Hematopoietic multipotent progenitor cell (in vitro differentiated cells): ENCODE measurements around the gene KRTAP1-1. TPM values are rescaled to one million over a fixed set of nuclear protein-coding genes. Genes with fewer than 3 reads are reported as not detected.
"Not testable (repeated sequence)": the region's sequence is repeated elsewhere in the genome, so short reads cannot be mapped to it uniquely, and the experiment has no call there.

ENCODE experiments used
- DNase-seq, 3 donors: peaks; one replicate each; pipeline ENCODE4 v3.0.0-alpha.2; 2011 to 2015; ENCODE audit warnings: low read depth in 2 of 3, low spot score in 2 of 3
- small RNA-seq: library from RNA; depleted of rRNA; stranded (forward); fragments of <200 nt; gene quantifications from one replicate; pipeline ENCODE3, GENCODE V24; 2012
- total RNA-seq: library from RNA; depleted of rRNA; stranded (reverse); fragments of >200 nt; gene quantifications from one replicate; pipeline ENCODE4 v1.2.3, GENCODE V29; 2012

KRTAP1-1 gene
- total RNA-seq, 1 donor, result not detected

DNA sequence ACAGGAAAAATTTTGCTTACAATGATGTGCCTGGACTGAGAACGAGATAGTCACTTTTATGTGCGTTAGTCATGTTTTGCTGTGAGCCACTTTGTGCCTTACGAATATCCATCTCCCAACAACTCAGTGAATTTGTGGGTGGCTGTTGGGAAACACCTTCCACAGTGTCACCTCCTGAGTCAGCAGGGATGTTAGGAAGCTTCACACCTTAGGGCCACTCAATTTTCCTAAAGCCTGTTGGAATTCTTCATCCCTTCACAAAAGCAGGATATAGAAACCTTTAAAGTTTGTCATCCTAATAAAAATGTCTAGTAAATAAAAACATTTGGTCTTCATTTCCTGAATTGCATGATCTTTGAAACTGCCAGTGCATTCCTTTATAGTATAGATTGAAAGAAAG lies 28.1 kb downstream of the KRTAP1-1 start:
- DNase-seq, result no peak

DNA sequence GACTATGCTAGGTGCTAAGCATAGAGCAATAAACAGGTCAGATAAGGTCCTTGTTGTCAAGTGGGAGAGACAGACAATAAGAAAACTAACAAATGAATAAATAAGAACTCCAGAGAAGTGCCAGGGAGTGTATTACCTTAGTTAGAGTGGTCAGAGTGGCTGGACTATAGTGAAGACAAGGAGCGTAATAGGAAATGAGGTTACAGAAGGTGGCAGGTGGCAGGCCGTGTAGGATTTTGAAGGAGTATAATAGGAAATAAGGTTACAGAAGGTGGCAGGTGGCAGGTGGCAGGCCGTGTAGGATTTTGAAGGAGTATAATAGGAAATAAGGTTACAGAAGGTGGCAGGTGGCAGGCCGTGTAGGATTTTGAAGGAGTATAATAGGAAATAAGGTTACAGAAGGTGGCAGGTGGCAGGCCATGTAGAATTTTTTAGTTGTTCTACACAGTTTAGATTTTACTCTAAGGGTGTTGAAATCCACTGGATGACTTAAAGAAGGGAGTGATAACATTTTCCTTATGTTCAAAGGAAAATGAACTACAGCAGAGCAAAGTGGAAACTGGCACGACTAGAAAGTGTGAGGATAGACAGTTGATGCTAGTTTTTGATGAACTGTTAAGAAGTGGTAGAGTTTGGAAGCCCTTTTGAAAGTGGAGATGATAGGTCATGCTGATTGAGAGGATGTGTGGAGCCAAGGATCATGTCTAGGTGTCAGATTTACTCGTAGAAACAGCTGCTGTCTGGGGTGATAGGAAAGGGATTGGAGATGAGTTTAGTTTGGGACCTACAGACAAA lies 28.7 kb downstream of the KRTAP1-1 start:
- no peak for DNase-seq

DNA sequence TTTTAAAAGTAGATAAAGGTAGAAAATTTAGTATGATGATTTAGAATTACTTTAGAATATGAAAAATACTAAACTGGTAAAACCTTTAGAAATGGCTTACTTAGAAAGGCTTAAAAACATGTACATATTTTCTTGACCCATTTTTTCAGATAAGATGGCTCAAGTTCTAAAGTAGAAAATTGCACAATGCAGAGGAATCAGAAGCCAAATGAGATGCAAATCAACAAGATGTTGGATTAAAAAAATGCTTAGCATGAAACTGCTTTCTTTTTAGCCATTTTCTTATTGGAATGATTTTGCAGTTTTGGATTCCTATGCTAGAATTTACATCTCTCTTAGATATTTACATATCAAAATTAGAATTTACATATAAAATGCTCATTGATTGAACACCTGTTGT lies 30.8 kb downstream of the KRTAP1-1 start:
- no peak for DNase-seq

DNA sequence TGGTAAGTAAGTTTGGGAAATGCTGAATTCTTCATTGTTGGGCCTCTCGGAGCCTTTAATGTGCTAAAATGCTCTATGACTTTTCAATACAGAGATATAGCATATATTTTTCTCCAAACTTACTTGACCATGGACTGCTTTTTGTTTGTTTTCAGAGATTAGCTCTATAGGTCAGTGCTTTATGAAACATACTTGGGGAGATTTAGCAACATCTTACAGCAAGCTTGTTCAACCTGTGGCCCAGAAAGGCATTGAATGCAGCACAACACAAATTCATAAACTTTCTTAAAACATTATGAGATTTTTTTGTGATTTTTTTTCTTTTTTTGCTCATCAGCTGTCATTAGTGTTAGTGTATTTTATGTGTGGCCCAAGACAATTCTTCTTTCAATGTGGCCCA lies 31.3 kb downstream of the KRTAP1-1 start:
- DNase-seq, result no peak

DNA sequence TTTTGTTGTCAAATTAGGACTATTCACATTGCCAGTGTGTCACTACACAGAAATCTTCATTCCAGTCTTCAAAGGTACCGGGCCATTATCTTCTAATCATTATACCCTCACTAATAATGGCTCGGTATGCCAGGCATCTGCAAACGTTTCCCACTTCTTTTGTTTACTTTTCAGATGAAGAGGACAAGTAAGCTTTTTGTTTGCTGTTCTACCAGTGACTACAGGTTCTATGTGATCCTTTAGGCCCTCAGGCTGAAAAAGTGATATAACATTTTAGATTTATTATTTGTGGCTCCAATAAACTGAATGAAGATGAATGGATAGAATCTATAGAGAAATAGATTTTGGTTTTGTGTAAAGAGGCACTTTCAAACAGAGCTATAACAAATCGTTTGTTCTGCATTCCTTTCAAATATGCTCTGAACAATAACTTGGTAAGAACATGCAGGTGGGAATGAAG lies 31.9 kb downstream of the KRTAP1-1 start:
- DNase-seq, result no peak

- no peak for DNase-seq
These were observed 32.4 kb downstream of the KRTAP1-1 start, which contains the start of gene KRTAP3-1 for GRCh38 chr17:41008811-41009210. Gene KRTAP3-1 (minus strand): TSS chr17:41009128. CDS start chr17:41009074, 54 bp downstream.

DNA sequence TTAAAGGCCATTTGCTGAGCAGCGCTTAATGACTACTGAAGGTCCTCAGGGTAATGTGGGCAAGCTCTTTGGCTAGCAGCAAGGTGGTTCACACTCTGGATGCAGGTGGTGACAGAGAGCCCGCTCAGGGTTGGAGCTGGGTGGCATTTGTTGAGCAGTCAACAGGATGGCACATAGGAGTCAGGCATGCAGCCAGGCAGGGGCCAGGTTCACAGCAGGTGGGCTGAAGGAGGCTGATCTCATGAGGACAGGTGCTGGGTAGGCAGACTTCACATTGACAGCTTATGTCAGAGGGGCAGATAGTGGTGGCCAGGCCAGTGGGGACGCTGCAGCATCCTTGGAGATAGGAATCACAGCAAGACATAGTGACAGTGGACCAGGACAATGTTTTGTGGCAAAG lies 36.9 kb downstream of the KRTAP1-1 start:
- DNase-seq, result no peak

- no peak for DNase-seq
These were observed 37.3 kb downstream of the KRTAP1-1 start for GRCh38 chr17:41003926-41004325.

- DNase-seq, result no peak
These were observed 38.4 kb downstream of the KRTAP1-1 start for GRCh38 chr17:41002814-41003213.

DNA sequence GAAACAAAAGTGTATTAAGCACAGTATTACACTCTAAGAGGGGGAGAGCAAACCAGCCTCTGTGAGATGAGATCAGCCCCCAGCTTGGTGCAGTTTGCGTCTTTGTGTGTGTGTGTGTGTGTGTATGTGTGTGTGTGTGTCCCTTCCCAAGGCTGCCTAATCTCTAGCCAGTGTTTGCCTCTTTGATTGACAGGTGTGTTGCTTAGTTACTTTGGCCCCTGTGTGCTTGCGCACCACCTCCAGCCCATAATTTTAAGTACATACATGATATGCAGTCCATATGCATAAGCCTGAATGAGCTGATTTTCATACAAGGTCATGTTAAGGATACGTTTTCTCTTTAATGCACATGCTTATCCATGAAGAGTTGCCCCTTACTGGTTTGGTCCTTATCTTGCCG lies 39.5 kb downstream of the KRTAP1-1 start:
- no peak for DNase-seq

DNA sequence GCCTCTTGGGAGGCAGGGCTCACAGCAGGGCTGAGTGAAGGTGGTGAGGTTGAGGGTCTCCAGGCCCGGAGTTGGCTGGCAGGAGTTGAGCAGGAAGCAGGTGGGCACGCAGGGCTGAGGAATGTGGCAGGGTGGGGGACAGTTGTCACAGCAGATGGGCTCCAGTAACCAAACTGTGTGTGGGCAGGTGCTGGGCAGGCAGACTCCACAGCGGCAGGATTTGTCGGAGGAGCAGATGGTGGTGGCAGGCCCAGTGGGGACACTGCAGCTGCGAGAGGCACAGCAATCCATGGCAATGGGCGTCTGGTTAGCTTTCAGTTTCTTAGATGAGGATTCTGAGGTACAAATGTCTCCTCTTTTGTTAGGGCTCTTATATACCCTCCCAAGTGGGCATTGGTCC lies 41.7 kb downstream of the KRTAP1-1 start, which contains the start of gene KRTAP3-2:
KRTAP3-2 (minus strand) TSS at position 344 of the 400 bp plus-strand sequence; CDS start at position 291, 53 bp downstream.
- DNase-seq, result not testable (repeated sequence)

DNA sequence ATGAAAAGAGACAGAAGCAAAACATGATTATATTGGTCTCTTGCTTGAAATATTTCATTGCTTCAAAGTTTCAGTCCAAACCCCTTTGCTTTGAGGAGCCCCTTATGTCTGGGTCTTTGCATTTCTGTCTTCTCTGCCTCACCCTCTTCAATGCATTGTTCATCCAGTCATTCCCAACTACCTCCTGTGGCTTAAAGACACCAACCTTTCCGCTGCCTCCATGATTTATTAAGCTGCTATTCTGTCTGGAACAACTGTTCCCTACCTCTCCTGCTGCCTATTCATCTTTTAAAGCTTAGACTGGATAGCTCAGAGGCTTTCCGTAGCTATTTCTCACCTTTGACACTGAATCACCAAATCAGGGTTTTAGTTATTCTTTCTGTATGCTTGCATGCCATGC lies 43.9 kb downstream of the KRTAP1-1 start:
- no peak for DNase-seq

DNA sequence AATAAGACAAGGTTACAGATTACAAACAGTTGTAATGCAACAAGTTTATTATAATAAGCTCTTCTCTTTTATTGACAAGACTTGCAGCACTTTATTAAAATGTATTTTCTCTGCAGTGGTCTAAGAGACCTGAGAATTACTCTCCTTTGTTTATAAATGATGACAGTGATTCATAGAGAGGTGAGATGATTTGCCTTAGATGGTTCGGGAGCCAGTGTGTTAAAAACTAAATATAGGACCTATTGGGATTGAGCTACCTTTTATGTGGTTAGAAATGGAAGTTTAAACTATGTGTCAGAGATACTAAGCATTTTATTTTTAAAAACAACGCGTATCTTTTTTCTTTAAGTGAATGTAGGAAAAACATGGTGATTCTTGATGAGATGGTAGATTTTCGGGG lies 44.4 kb downstream of the KRTAP1-1 start:
- no peak for DNase-seq

- no peak for DNase-seq
These were observed 46.1 kb downstream of the KRTAP1-1 start for GRCh38 chr17:40995116-40995515.

- DNase-seq, result no peak
These were observed 47.4 kb downstream of the KRTAP1-1 start, which contains the start of gene KRTAP3-3 for GRCh38 chr17:40993839-40994238. Gene KRTAP3-3 (minus strand): TSS chr17:40994164. CDS start chr17:40994097, 67 bp downstream.

DNA sequence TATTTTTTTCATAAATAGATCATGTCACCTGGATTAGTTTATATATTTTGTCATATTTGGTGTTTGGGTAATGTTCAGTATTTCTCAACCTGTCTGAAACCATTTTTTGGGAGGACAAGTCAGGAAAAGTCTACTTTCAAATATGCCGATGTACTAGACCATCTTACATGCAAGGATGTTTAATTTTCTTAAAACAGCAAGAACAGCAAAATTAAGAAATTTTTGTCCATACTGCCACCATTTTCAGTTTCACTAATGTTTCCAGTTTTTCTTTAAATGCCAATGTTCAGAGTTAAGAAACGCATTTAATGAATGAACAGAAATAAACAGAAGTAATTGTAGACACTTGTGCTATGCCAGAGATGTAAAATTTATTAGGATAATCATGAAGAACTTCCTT lies 48.2 kb downstream of the KRTAP1-1 start:
- no peak for DNase-seq

DNA sequence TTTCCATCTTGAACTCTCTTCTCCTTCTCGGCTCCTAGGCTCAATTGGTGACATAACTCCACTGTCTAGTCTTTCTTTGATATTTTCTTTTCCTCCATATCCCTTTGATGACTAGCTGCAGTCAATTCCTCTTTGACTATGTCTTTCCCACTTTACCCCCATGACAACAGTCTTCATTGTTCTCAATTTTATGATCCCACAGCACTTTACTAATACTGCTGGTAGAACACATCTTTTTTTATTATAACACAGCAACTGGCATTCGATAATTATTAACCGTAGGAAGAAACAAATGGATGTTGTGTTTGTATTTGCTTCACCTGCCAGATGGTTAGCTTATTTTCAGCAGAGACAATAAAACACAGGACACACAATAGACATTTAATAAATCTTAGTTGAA lies 48.6 kb downstream of the KRTAP1-1 start:
- DNase-seq, result no peak

Small RNAs within 50 kb of the gene (small RNA-seq; reads per million reads assigned to genes)
- not detected for gene KRTAP3-4P

Other genes with a start within 250 kb of the KRTAP1-1 start
- gene KRT28, start 241.5 kb downstream of the KRTAP1-1 start, total RNA-seq, result not detected
- 3.8 TPM for gene KRT10, start 218.8 kb downstream of the KRTAP1-1 start, total RNA-seq
- gene KRT12, start 174.2 kb downstream of the KRTAP1-1 start, total RNA-seq, result not detected
- not detected for gene KRT20, start 156.2 kb downstream of the KRTAP1-1 start, total RNA-seq
- gene KRT23, start 103.8 kb downstream of the KRTAP1-1 start, total RNA-seq, result under 0.01 TPM
- under 0.01 TPM for gene KRT39, start 74.5 kb downstream of the KRTAP1-1 start, total RNA-seq
- not detected for gene KRT40, start 57.1 kb downstream of the KRTAP1-1 start, total RNA-seq
- not detected for gene KRTAP3-3, start 47.3 kb downstream of the KRTAP1-1 start, total RNA-seq
- not detected for gene KRTAP3-2, start 41.5 kb downstream of the KRTAP1-1 start, total RNA-seq
- not detected for gene KRTAP3-1, start 32.3 kb downstream of the KRTAP1-1 start, total RNA-seq
- gene KRTAP1-5, start 14.2 kb downstream of the KRTAP1-1 start, total RNA-seq, result not detected
- not detected for gene KRTAP1-4, start 11.3 kb downstream of the KRTAP1-1 start, total RNA-seq
- gene KRTAP1-3, start 6.6 kb downstream of the KRTAP1-1 start, total RNA-seq, result not detected
- not detected for gene KRTAP2-1, start 5.9 kb upstream of the KRTAP1-1 start, total RNA-seq
- not detected for gene KRTAP2-2, start 13.8 kb upstream of the KRTAP1-1 start, total RNA-seq
- not detected for gene KRTAP2-3, start 18.7 kb upstream of the KRTAP1-1 start, total RNA-seq
- not detected for gene KRTAP2-4, start 24.4 kb upstream of the KRTAP1-1 start, total RNA-seq
- gene KRTAP4-7, start 42.7 kb upstream of the KRTAP1-1 start, total RNA-seq, result not detected
- gene KRTAP4-8, start 56.7 kb upstream of the KRTAP1-1 start, total RNA-seq, result not detected
- not detected for gene KRTAP4-16, start 60.8 kb upstream of the KRTAP1-1 start, total RNA-seq
- under 0.01 TPM for gene KRTAP4-9, start 63.9 kb upstream of the KRTAP1-1 start, total RNA-seq
- not detected for gene KRTAP4-11, start 76.9 kb upstream of the KRTAP1-1 start, total RNA-seq
- gene KRTAP4-12, start 82.7 kb upstream of the KRTAP1-1 start, total RNA-seq, result not detected
- gene KRTAP4-6, start 99.1 kb upstream of the KRTAP1-1 start, total RNA-seq, result not detected
- not detected for gene KRTAP4-5, start 108.4 kb upstream of the KRTAP1-1 start, total RNA-seq
- gene KRTAP4-4, start 119.3 kb upstream of the KRTAP1-1 start, total RNA-seq, result not detected
- not detected for gene KRTAP4-3, start 126.8 kb upstream of the KRTAP1-1 start, total RNA-seq
- gene KRTAP4-2, start 136.8 kb upstream of the KRTAP1-1 start, total RNA-seq, result not detected
- not detected for gene KRTAP4-1, start 143.5 kb upstream of the KRTAP1-1 start, total RNA-seq
- gene KRTAP9-1, start 148.4 kb upstream of the KRTAP1-1 start, total RNA-seq, result not detected
- not detected for gene KRTAP9-2, start 185.2 kb upstream of the KRTAP1-1 start, total RNA-seq
- gene KRTAP9-3, start 191.0 kb upstream of the KRTAP1-1 start, total RNA-seq, result not detected
- gene KRTAP9-8, start 196.5 kb upstream of the KRTAP1-1 start, total RNA-seq, result not detected
- gene KRTAP9-4, start 208.2 kb upstream of the KRTAP1-1 start, total RNA-seq, result not detected
- gene KRTAP9-9, start 213.9 kb upstream of the KRTAP1-1 start, total RNA-seq, result not detected
- gene KRTAP9-6, start 223.9 kb upstream of the KRTAP1-1 start, total RNA-seq, result not detected
- gene KRTAP9-7, start 234.2 kb upstream of the KRTAP1-1 start, total RNA-seq, result not detected